ENCODE results near the gene TMEM135. TPM values are rescaled to one million over a fixed set of nuclear protein-coding genes. Genes with fewer than 3 reads are reported as not detected.
"Not testable (repeated sequence)": the region's sequence is repeated elsewhere in the genome, so short reads cannot be mapped to it uniquely, and the experiment has no call there.

The TMEM135 gene
- total RNA-seq, 1 donor from 2014 or later, result 43.2 TPM

DNA sequence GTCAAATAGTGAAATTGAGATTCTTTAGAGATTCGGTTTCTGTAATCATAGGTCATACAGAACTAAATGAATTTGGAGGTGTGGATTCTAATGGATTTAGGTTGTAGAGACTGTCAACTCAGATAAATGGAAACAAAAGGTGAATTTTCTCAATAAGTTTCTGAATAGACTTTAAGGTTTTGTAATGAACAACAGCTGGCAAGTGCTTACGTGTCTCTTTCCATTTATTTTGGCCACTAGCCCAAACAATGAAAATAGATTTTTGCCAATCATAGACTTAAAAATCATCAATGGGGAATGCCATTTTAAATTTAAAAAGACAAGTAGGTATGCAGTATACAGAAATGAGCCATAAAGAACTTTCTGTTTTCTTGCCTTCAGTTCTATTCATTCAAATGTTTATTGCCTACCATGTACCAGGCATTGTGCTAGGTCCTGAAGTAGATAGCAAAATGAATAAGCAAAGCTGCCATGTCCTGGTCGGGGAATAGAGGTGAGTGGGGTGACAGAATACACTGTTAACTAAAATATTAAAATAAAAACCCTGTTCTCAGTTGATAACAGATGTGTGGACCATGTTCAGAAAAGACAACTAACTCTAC lies 16.9 kb upstream of the TMEM135 start:
- no peak for DNase-seq

DNA sequence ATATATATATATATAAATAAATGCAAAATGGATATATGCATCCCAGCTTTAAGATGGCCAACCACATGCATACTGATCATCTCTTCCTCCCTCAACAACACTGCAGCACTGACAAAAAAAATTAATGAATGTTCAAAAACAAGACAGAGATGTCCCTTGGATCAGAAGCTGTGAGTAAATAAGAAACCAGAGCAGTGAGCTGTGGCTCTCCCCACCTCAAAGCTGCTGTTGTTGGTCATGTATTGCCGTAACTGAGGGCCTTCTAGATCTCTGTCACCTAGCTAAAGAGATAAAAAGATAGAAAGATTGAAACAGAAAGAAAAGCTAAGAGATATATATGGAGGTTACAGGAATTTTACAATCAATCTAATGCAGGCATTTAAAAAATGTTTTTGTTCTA lies 15.5 kb upstream of the TMEM135 start:
- DNase-seq, result no peak

DNA sequence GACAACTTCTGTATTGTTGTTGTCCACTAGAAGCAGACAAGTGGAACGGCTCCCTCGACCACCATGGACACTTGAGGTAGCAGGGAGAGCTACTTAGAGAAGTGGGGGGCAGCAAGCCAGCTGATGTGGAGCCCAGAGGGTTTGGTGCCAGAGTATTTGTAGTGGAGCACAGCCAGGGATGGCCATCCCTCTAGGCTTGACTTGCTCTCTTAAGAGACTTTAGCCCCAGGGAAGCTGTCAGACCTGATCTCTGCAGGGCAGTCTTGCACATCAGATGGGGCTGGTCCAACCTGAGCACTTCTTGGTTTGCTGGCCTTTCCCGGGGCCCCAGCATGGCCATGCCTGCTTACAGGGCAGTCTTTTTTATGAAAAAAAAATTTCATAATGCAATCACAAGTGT lies 15.0 kb upstream of the TMEM135 start:
- no peak for DNase-seq

DNA sequence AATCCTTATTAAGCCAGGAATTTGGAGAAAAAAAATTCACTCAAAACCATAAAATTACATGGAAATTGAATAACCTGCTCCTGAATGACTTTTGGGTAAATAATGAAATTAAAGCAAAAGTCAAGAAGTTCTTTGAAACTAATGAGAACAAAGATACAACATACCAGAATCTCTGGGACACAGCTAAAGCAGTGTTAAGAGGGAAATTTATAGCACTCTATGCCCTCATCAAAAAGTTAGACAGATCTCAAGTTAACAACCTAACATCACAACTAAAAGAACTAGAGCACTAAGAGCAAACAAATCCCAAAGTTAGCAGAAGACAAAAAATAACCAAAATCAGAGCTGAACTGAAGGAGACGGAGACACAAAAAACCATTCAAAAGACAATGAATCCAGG lies 11.3 kb upstream of the TMEM135 start:
- DNase-seq, result not testable (repeated sequence)

DNA sequence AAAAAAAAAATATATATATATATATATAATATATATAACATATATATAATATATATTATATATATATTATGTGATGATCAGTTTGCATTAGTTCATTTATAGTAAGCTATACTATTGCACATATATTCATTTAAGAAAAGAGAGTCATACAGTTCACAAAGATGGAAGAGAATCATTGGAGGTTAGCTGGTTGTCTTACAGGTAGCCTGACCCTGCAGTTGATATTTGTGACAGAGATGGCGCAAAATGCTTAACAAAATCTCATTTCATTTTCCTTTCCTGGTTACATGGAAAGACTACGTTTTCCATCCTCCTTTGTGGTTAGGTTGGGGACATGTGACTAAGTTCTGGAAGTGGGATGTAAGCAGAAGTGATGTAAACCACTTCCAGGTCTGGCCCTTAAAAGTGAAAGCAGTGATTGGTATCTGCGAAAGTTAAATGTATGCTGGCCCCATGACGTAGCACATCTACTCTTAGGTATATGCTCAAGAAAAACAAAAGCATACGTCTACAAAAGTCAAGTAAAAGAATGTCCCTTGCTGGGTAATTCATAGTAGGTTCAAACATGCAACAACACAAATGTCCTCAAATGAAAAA lies 7.2 kb upstream of the TMEM135 start:
- no peak for DNase-seq

DNA sequence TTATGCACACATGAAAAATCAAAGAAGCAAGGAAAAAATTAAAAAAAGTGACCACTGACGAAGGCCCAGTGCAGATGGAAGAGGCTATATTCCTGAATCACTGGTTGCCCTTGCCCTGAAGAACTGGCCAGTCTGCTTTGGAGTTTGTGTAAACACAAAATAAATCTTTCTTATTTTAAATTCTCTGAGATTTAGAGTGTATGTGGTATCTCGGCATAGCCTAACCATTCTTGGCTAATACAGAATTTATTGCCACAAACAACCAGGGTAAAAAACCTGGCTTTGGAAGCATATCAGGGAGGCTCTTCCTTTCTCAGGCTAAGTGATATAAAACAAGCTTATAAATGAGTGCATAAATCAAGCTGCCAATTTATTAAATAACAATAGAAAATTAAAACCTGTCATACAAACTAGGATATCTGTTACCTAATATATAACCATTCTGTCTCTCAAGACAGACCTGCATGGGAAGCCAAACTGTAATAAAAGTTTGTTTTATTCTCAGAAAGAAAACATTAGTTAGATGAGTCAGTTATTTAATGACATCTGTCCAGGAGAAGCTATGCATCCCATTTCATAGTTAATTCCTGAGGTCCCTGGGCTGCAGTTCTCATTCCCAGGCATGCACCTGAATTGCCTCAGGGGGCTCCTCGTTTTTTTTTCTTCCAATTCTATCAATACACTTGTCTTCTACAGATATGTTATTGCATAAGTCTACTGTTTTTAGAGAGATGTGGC lies 6.1 kb upstream of the TMEM135 start:
- DNase-seq, result no peak

DNA sequence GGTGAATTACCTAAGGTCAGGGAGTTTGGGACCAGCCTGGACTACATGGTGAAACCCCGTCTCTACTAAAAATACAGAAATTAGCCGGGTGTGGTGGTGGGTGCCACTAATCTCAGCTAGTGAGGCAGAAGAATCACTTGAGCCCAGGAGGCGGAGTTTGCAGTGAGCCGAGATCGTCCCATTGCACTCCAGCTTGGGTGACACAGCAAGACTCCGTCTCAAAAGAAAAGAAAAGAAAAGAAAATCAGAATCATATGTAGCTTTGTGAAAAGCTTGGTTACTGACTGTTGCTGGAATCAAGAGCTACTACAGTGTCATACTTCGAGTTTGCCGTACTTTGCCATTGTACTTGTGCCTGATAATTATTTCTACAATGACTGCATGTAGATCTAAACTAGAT lies 4.2 kb upstream of the TMEM135 start:
- no peak for DNase-seq

DNA sequence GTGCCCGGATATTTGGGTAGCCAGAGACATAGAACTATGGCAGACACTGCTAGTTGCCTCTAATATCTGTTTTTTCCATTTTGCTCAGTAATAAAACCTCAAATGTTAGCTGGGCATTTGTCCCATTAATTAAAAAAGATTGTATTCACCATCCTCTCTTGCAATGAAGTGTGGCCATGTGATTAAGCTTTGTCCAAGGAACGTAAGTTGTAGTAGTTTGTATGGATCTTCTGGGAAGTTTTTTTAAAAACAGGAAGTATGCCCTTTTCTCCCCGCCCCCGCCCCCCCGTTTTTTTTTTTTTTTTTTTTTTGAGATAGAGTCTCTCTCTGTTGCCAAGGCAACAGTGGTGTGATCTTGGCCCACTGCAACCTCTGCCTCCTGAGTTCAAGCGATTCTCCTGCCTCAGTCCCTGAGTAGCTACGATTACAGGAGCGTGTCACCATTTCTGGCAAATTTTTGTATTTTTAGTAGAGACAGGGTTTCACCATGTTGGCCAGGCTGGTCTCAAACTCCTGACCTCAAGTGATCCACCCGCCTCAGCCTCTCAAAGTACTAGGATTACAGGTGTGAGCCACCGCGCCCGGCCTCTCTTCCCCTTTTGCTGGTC lies 1.7 kb upstream of the TMEM135 start:
- no peak for DNase-seq

DNA sequence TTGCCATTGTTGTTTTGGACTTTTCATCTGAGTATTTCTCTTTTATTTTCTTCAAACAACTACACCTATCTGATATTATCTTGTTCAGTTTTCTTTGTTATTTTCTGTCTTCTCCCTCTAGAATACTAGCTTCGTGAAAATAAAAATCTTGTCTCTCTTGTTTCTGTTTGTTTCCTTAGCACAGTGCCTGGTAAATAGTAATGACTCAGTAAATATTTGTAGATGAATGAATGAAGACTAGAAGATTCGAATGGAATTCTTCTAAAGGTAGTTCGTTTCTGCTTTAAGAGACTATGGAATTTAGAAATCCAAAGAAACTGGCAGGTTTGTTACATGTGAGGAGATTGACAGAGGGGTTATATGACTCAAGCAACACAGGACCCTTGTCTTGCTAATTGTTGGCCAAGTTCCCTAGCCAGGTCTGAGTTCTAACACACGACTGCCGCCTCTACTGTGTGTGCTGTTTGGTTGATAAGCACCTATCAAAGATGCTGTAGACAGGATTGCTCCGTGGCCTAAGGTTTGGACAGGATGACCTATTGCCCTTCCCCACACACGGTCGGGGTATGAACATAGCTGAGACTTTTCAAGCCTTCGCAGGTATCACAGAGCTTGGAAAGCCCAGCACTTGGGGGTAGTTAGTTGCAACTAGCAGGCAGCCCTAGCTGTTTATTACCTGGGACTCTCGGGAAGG lies 831 bp upstream of the TMEM135 start:
- DNase-seq, result no peak

DNA sequence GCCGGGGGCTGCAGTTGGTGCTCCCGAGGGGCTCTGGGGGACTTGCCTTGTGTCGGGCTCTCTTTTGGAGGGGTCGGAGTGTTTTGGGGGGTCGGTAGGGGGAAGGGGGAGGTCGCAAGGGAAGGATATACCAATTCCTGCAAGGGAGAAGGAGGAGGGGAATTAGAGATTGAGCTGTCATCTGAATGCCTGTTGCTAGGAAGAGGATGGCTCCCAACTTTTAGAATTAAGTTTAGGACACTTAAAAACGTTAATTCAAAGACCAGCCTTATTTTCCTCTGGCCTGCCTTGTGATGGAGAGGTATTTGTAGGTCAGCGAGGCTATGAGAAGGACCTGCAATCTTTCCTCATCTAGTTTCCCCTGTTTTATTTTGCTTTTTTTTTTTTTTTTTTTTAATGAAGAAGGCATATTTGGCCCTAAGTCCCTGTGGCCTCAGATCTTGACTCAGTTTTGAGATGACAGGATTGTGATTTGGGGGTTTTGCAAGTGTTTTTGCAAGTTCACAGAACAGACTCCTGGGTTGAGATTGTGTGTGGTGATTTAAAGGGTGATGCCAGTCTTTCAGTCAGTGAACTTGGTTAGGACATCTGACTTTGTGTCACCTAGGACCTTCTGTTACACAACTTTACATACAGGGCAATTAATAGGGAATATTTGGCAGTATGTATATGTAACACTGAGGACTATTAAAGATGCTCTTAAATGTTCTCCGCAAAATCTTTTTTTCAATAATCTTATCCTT lies 672 bp downstream of the TMEM135 start:
- DNase-seq, result no peak

DNA sequence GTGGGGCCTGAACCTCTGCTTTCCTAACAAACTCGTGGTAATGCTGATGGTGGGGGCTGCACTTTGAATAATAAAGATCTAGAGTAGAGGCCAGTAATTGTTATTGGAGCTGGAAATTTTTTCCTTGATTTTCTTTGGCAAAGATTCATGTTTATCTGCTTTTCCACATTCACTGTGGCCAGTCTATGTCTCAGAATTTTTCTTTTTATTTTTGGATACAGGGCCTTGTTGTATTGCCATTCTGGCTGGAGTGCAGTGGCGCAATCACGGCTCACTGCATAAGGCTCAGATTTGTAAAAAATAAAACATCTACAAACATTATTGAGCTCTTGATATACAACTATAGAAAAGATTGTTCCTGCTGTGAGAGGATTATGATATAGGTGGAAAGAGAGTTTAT lies 1.6 kb downstream of the TMEM135 start:
- no peak for DNase-seq

DNA sequence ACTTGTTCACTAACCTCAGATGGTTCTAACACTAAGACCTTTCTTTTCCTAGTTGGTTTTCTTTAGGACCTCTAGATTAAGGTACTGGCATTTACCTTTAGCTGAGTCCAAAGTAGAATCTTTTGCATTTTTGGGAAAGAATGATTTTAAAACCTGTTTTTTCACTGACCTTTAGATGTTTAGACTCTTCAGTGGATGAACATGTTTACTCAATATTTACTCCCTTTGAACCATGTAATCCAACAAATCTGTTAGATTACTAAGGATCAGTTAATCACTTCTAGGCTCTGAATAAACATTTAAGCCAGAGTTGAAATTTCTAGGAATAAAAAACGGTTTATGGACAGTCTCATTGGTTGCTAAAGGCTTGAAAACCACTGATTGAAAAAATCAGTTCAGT lies 6.2 kb downstream of the TMEM135 start:
- DNase-seq, result no peak

DNA sequence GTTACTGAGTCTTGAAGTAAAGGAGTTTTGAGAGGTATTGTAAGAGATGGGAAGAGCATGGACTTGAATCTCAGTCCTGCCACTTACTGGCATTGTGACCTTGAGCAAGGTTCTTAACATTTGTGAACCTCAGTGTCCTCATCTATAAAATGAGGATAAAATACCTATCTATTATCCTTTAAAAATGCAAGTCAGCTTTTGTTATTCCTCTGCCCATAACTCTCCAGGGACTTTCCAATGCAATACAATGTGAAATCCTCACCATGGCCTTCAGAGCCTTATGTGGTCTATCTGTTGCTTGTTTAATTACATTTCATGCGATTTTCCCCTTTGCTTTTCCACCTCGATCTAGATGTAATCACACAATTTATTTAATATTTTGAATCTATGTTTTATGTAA lies 9.1 kb downstream of the TMEM135 start:
- no peak for DNase-seq

DNA sequence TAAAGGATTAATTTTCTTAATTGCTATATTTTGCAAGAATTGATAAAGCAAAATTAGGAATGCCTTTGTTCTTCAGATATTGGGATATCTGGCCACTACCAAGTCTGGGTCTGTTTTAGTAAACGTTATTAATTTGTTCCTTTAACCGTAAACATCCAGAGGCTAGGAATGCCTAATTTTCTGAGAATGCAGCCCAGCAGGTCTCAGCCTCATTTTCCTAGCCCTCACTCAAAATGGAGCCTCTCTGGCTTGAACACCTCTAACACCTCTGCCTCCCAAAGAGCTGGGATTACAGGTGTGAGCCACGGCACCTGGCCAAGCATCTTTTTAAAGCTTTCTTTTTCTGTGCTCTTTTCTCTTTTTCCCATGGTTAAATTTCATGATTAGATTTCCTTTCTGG lies 18.4 kb downstream of the TMEM135 start:
- no peak for DNase-seq

DNA sequence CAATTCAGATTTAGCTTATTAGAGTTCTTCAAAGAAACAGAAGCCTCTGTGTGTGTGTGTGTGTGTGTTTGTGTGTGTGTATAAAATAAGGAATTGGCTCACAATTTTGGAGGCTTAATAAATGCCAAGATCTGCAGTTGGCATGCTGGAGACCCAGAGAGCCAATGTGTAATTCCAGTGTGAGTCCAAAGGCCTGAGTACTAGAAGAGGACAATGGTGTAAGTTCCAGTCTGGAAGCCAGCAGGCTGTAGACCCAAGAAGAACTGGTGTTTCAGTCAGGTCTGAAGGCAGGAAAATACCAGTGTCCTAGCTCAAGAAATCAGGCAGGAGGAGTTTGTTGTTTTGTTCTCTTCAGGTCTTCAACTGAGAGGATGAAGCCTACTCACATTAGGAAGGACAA lies 20.0 kb downstream of the TMEM135 start:
- DNase-seq, result no peak

DNA sequence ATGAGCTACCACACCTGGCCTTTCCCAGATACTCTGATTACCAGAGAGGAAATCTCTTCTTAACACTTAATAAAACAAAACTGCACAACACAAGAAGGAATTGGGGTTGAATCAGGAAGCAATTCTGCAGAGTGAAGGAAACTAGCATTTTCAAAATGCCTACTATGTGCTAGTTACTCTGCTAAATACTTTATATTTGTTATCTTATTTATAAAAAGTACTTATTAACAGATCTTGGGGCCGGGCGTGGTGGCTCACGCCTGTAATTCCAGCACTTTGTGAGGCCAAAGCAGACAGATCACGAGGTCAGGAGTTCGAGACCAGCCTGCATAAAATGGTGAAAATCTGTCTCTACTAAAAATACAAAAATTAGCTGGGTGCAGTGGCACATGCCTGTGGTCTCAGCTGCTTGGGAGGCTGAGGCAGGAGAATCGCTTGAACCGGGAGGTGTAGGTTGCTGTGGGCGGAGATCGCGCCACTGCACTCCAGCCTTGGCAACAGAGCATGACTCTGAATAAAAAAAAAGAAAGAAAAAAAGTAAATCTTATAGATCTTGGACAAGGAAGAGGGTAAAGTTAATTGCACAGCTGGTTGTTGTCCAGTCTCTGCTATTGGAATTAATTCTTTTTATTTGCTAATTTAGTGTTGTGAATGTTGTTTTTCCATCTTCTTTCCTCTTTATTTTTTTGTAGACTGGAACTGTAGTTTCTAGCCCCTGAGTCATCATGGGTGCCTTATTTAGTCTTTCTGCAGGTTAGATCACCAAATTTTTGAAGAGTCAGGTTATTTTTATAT lies 22.1 kb downstream of the TMEM135 start:
- no peak for DNase-seq

DNA sequence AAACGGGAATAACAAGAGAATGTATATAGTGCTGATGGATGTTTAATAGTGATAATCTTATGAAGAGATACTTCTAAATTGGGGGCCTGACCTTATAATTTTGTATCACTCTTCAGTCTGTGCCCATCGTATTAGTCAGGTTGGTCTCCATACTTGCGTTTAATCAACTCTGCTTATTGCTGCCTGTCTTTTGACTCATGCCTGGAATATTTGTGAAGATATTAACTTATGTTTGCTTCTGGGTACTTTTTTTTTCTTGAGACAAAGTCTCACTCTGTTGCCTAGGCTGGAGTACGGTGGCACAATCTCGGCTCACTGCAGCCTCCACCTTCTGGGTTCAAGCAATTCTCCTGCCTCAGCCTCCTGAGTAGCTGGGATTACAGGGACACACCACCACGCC lies 24.0 kb downstream of the TMEM135 start:
- DNase-seq, result no peak

DNA sequence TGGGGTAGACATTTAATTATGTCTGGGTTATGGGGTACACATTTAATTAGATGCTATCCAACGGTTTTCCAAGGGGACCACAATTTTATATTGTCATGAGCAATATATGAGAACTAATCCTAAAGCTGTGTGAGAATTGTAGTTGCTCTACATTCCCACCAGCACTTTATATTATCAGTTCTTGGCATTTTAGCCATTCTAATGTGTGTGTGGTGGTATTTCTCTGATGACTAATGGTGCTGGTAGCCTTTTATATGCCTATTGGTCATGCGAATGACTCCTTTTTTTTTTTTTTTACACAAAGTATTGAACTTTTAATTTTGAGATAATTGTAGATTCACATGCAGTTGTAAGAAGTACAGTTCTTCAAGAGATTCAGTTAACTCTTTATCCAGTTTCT lies 26.2 kb downstream of the TMEM135 start:
- DNase-seq, result no peak

DNA sequence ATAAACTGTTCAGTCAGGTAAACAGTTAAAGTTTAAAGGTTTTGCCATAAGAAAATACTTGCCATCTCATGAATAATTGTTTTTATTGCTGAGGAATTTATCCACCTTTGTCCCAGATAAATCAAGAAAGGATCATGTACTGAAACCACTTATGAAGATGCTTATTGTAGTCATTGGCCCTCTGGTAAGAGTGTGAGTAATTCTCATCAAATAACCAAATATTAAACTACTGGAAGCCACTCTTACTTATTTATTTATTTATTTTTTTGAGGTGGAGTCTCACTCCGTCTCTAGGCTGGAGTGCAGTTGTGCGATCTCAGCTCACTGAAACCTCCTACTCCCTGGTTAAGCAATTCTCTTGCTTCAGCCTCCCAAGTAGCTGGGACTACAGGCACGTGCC lies 35.1 kb downstream of the TMEM135 start:
- DNase-seq, result no peak

DNA sequence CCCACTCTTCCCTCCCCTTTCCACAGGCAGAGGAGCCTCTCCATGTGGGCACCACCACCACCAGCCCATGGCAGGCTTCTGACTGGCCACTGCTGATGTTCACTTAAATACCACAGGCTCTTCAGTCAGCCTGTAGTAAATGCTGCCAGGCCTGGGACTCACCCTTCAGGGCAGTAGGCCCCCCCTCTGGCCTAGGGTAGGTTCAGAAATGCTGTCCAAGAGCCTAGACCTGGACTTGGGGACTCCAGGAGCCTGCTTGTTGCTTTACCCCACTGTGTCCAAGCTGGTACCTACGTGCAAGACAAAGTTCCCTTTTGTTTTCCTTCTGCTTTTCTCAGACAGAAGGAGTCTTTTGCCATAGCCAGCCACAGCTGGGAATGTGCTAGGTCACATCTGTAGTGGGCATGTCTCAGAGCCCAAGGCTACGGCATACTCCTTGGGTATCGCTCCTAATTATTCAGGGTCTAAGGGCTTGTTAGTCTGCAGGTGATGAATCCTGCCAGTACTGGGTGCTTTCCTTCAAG lies 38.6 kb downstream of the TMEM135 start:
- no peak for DNase-seq

DNA sequence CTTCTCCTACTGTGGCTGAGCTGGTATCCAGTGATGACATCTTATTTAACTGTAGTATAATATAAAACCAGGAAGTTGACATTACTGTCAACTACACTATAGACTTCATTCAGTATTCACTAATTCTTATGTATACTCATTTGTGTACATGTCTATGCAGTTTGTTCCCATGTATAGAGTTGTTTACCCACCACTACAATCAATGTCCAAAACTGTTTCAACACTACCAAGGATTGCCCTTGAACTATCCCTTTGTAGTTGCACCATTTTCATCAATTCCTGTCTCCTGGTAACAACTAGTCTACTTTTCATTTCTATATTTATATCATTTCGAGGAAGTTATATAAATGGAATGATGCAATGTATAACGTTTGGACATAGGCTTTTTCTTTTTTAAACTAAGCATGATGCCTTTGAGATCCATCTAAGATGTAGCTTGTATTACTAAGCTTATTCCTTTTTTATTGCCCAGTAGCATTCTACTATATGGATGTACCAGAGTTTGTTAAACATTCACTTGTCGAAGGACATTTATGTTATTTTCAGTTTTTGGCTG lies 39.2 kb downstream of the TMEM135 start:
- no peak for DNase-seq

Data from occipital lobe (tissue), 2 donors.